H9 (cell line): ENCODE measurements around the gene SLC22A2. TPM values are rescaled to one million over a fixed set of nuclear protein-coding genes. Genes with fewer than 3 reads are reported as not detected.

Source experiments
- DNase-seq: peaks from one replicate; pipeline ENCODE4 v3.0.0-alpha.2; 2017
- H2AFZ ChIP-seq: one replicate; pipeline ENCODE4 v1.6.1; 2013; ENCODE audit warnings: mild to moderate bottlenecking, low read length, control low read depth, moderate library complexity
- H2AK5ac ChIP-seq: 2 replicates; pipeline ENCODE4 v1.6.1; 2013; ENCODE audit warnings: low read length, control low read depth, mixed read lengths; ENCODE audit not compliant: insufficient read length
- H2BK120ac ChIP-seq: one replicate; pipeline ENCODE4 v1.6.1; 2013; ENCODE audit warnings: low read depth, mild to moderate bottlenecking, low read length, control low read depth, inconsistent platforms; ENCODE audit not compliant: poor library complexity, severe bottlenecking
- H2BK12ac ChIP-seq: 2 replicates; pipeline ENCODE4 v1.6.1; 2013; ENCODE audit warnings: low read length, control low read depth, mixed read lengths, low read depth; ENCODE audit not compliant: insufficient read length
- H2BK15ac ChIP-seq: 2 replicates; pipeline ENCODE4 v1.6.1; 2013; ENCODE audit warnings: low read depth, low read length, control low read depth
- H2BK20ac ChIP-seq: one replicate; pipeline ENCODE4 v1.6.1; 2013; ENCODE audit warnings: low read depth, mild to moderate bottlenecking, low read length, control low read depth, inconsistent platforms; ENCODE audit not compliant: poor library complexity, severe bottlenecking
- H2BK5ac ChIP-seq: 2 replicates; pipeline ENCODE4 v1.6.1; 2013; ENCODE audit warnings: low read length, control low read depth, mixed read lengths; ENCODE audit not compliant: insufficient read length
- H3K14ac ChIP-seq: 2 replicates; pipeline ENCODE4 v1.6.1; 2013; ENCODE audit warnings: low read length, control low read depth; ENCODE audit not compliant: insufficient read depth
- H3K18ac ChIP-seq: 2 replicates; pipeline ENCODE4 v1.6.1; 2013; ENCODE audit warnings: low read depth, mild to moderate bottlenecking, mixed read lengths, low read length, control low read depth; ENCODE audit not compliant: insufficient read length
- H3K23ac ChIP-seq: 2 replicates; pipeline ENCODE4 v1.6.1; 2013; ENCODE audit warnings: low read length, control low read depth, mixed read lengths, low read depth; ENCODE audit not compliant: insufficient read length
- H3K23me2 ChIP-seq: 2 replicates; pipeline ENCODE4 v1.6.1; 2013; ENCODE audit warnings: low read depth, mild to moderate bottlenecking, mixed read lengths, low read length, control low read depth; ENCODE audit not compliant: insufficient read length, poor library complexity, severe bottlenecking
- H3K27ac ChIP-seq: 2 replicates; pipeline ENCODE4 v1.5.1; 2013; ENCODE audit warnings: low read length, control low read depth, mixed read lengths, low read depth; ENCODE audit not compliant: insufficient read length
- H3K27me3 ChIP-seq: 2 replicates; pipeline ENCODE4 v1.6.1; 2013; ENCODE audit warnings: low read length, control low read depth, inconsistent platforms; ENCODE audit not compliant: insufficient read depth
- H3K4ac ChIP-seq: 2 replicates; pipeline ENCODE4 v1.6.1; 2013; ENCODE audit warnings: low read depth, mild to moderate bottlenecking, control low read depth, inconsistent platforms, low read length, moderate library complexity
- H3K4me1 ChIP-seq: 2 replicates; pipeline ENCODE4 v1.6.1; 2013; ENCODE audit warnings: low read length, control low read depth, inconsistent platforms; ENCODE audit not compliant: insufficient read depth
- H3K4me2 ChIP-seq: 2 replicates; pipeline ENCODE4 v1.6.1; 2013; ENCODE audit warnings: low read length, control low read depth, mixed read lengths; ENCODE audit not compliant: insufficient read length, insufficient read depth
- H3K56ac ChIP-seq: 2 replicates; pipeline ENCODE4 v1.6.1; 2013; ENCODE audit warnings: low read depth, mild to moderate bottlenecking, mixed read lengths, low read length, control low read depth; ENCODE audit not compliant: insufficient read length
- H3K79me1 ChIP-seq: 2 replicates; pipeline ENCODE4 v1.6.1; 2013; ENCODE audit warnings: low read depth, mild to moderate bottlenecking, moderate library complexity, low read length, control low read depth, inconsistent platforms; ENCODE audit not compliant: insufficient read depth, poor library complexity, severe bottlenecking
- H3K79me2 ChIP-seq: 2 replicates; pipeline ENCODE4 v1.6.1; 2013; ENCODE audit warnings: low read length, control low read depth, inconsistent platforms; ENCODE audit not compliant: insufficient read depth
- H3K9ac ChIP-seq: 2 replicates; pipeline ENCODE4 v1.6.1; 2013; ENCODE audit warnings: low read length, control low read depth, mixed read lengths; ENCODE audit not compliant: insufficient read length; ENCODE audit errors: extremely low read depth
- H3K9me3 ChIP-seq: one replicate; pipeline ENCODE4 v1.6.1; 2013; ENCODE audit warnings: low read depth, low read length, inconsistent platforms; ENCODE audit not compliant: control insufficient read depth
- H3T11ph ChIP-seq: one replicate; pipeline ENCODE4 v1.6.1; 2013; ENCODE audit warnings: mild to moderate bottlenecking, low read length, control low read depth, inconsistent platforms
- H4K20me1 ChIP-seq: one replicate; pipeline ENCODE4 v1.6.1; 2013; ENCODE audit not compliant: control insufficient read depth, insufficient read length, insufficient read depth
- H4K5ac ChIP-seq: 2 replicates; pipeline ENCODE4 v1.6.1; 2013; ENCODE audit warnings: low read depth, mild to moderate bottlenecking, mixed read lengths, low read length, control low read depth; ENCODE audit not compliant: insufficient read length
- H4K8ac ChIP-seq: replicated peaks from 2 replicates; pipeline ENCODE4 v1.6.1; 2013; ENCODE audit warnings: low read length, control low read depth, mixed read lengths, low read depth; ENCODE audit not compliant: insufficient read length
- H4K91ac ChIP-seq: 2 replicates; pipeline ENCODE4 v1.6.1; 2013; ENCODE audit warnings: low read depth, mild to moderate bottlenecking, moderate library complexity, mixed read lengths, low read length, control low read depth; ENCODE audit not compliant: insufficient read length
- H3K27ac Mint-ChIP-seq, 3 experiments: 2 replicates in 2 of 3; 3 replicates in 1 of 3; pipeline ENCODE4 v1.8.0; 2020 to 2021; ENCODE audit warnings: mixed read lengths in 3 of 3, mild to moderate bottlenecking in 1 of 3, moderate library complexity in 1 of 3
- H3K27me3 Mint-ChIP-seq: 2 replicates; pipeline ENCODE4 v1.8.0; 2021; ENCODE audit warnings: low read depth, mild to moderate bottlenecking, moderate library complexity, mixed read lengths
- H3K36me3 Mint-ChIP-seq, 3 experiments: 2 replicates in 2 of 3; 3 replicates in 1 of 3; pipeline ENCODE4 v1.8.0; 2020 to 2021; ENCODE audit warnings: low read depth in 3 of 3, mixed read lengths in 3 of 3; ENCODE audit not compliant: insufficient read depth in 1 of 3
- H3K4me1 Mint-ChIP-seq, 2 experiments: 2 replicates each; pipeline ENCODE4 v1.8.0; 2020; ENCODE audit warnings: mixed read lengths in 2 of 2
- H3K4me3 Mint-ChIP-seq, 2 experiments: 2 replicates in 1 of 2; 3 replicates in 1 of 2; pipeline ENCODE4 v1.8.0; 2020 to 2021; ENCODE audit warnings: mild to moderate bottlenecking in 2 of 2, mixed read lengths in 2 of 2, moderate library complexity in 1 of 2
- H3K9me3 Mint-ChIP-seq, 2 experiments: 2 replicates in 1 of 2; 3 replicates in 1 of 2; pipeline ENCODE4 v1.8.0; 2020; ENCODE audit warnings: mild to moderate bottlenecking in 2 of 2, mixed read lengths in 2 of 2, moderate library complexity in 1 of 2
- CTCF ChIP-seq: fragments of 200-600 bp; sonication (generic); conservative IDR thresholded peaks from 3 replicates; pipeline ENCODE4 v1.8.0; 2021; ENCODE audit warnings: antibody characterized with exemption, mild to moderate bottlenecking
- WGBS: extraction: QIAGEN DNeasy Blood & Tissue Kit; methylation state at CpG from one replicate; pipeline ENCODE4 v1.1.7; 2013; ENCODE audit warnings: missing lambda C conversion rate, low lambda C conversion rate, mixed read lengths; ENCODE audit not compliant: insufficient read length; ENCODE audit errors: extremely low coverage; 5-methylcytosine and 5-hydroxymethylcytosine counted together
- total RNA-seq: library from RNA; stranded (reverse); gene quantifications from 2 replicates; pipeline ENCODE4 v1.2.1, GENCODE V29; 2021

Gene SLC22A2
- total RNA-seq, 1 experiment from 2014 or later: 1.0 TPM

GRCh38 chr6:160222491-160222890 lies 36.1 kb downstream of the SLC22A2 start:
- Histone ChIP-seq H4K8ac (no peak overlapping the region), H3T11ph (no peak overlapping the region), H2BK120ac (no peak overlapping the region), H3K56ac (no peak overlapping the region), H3K9ac (no peak overlapping the region), H4K5ac (no peak overlapping the region), H3K9me3 (no peaks in the 10 kb centered on the region), H4K20me1 (no peaks in the 10 kb centered on the region), H3K23ac (no peak overlapping the region), H3K14ac (no peak overlapping the region), H3K79me1 (no peaks in the 10 kb centered on the region), H3K4me2 (no peak overlapping the region), H3K27me3 (no peaks in the 10 kb centered on the region), H3K23me2 (no peaks in the 10 kb centered on the region), H2AK5ac (no peak overlapping the region), H2BK15ac (no peak overlapping the region), H3K27ac (no peak overlapping the region), H4K91ac (no peak overlapping the region), H3K4ac (no peak overlapping the region), H3K18ac (no peak overlapping the region), H2AFZ (no peak overlapping the region), H2BK12ac (no peak overlapping the region), H2BK20ac (no peak overlapping the region), H2BK5ac (no peak overlapping the region), H3K79me2 (no peaks in the 10 kb centered on the region), H3K4me1 (peaks cover 7% of the 10 kb centered on the region; the same call in 1 of the 2 replicates)
- peak; percentile 46 for DNase-seq
- H3K27me3 Mint-ChIP-seq: no peaks in the 10 kb centered on the region
- H3K9me3 Mint-ChIP-seq: peaks cover 11 to 13% of the 10 kb centered on the region in 2 experiments
- no peak for TF ChIP-seq CTCF
- peaks cover 54 to 58% of the 10 kb centered on the region in 2 experiments for H3K4me1 Mint-ChIP-seq
- WGBS: no CpG with 5 or more reads among the region's 4 CpGs
- no peak overlapping the region; a peak in 1 of 5 replicates for H3K4me3 Mint-ChIP-seq
- H3K36me3 Mint-ChIP-seq: peaks cover 0 to 2% (median 0%) of the 10 kb centered on the region in 3 experiments; a peak in 1 of 7 replicates
- peak overlapping the region; percentile 32 to 66 (median 56); a peak in 5 of 7 replicates for H3K27ac Mint-ChIP-seq
